CD4-positive, alpha-beta T cell treated with Interleukin-4 for 4 hours (primary cell): Measurements from ENCODE around the gene ASPM.
"Not testable (repeated sequence)": the region's sequence is repeated elsewhere in the genome, so short reads cannot be mapped to it uniquely, and the experiment has no call there.

Experiments used
- DNase-seq: peaks from one replicate; pipeline ENCODE4 v3.0.0-alpha.2; 2020

Gene ASPM

GRCh38 chr1:197141575-197141974 is 4.9 kb downstream of the ASPM start:
- no peak for DNase-seq

- DNase-seq = no peak
Measured at GRCh38 chr1:197140121-197140520, 6.3 kb downstream of the ASPM start.

GRCh38 chr1:197139169-197139568 is 7.3 kb downstream of the ASPM start:
- no peak for DNase-seq

- no peak for DNase-seq
Measured at GRCh38 chr1:197137322-197137721, 9.1 kb downstream of the ASPM start.

GRCh38 chr1:197130677-197131304 is 15.7 kb downstream of the ASPM start:
- no peak for DNase-seq

- no peak for DNase-seq
Measured at GRCh38 chr1:197129698-197130097, 16.8 kb downstream of the ASPM start.

GRCh38 chr1:197127246-197127912 is 19.1 kb downstream of the ASPM start:
- no peak for DNase-seq

- DNase-seq = no peak
Measured at GRCh38 chr1:197126691-197127090, 19.8 kb downstream of the ASPM start.

GRCh38 chr1:197124376-197124775 is 22.1 kb downstream of the ASPM start:
- no peak for DNase-seq

GRCh38 chr1:197116156-197116555 is 30.3 kb downstream of the ASPM start:
- DNase-seq = no peak

- DNase-seq = no peak
Measured at GRCh38 chr1:197106869-197107268, 39.6 kb downstream of the ASPM start.

GRCh38 chr1:197103300-197103699 is 43.2 kb downstream of the ASPM start:
- no peak for DNase-seq

- no peak for DNase-seq
Measured at GRCh38 chr1:197101978-197102377, 44.5 kb downstream of the ASPM start.

GRCh38 chr1:197100677-197101076 is 45.8 kb downstream of the ASPM start:
- DNase-seq = no peak

- no peak for DNase-seq
Measured at GRCh38 chr1:197099444-197099843, 47.0 kb downstream of the ASPM start.

GRCh38 chr1:197096971-197097370 is 49.5 kb downstream of the ASPM start:
- not testable (repeated sequence) for DNase-seq

GRCh38 chr1:197096137-197096536 is 50.3 kb downstream of the ASPM start:
- DNase-seq = no peak

GRCh38 chr1:197093226-197093885 is 53.1 kb downstream of the ASPM start:
- DNase-seq = no peak

GRCh38 chr1:197092491-197093023 is 53.9 kb downstream of the ASPM start:
- DNase-seq = no peak

- no peak for DNase-seq
Measured at GRCh38 chr1:197083474-197083873, 63.0 kb downstream of the ASPM start.

GRCh38 chr1:197081117-197081753 is 65.2 kb downstream of the ASPM start:
- no peak for DNase-seq

GRCh38 chr1:197080323-197080722 is 66.1 kb downstream of the ASPM start:
- no peak for DNase-seq

GRCh38 chr1:197076585-197076984 is 69.9 kb downstream of the ASPM start:
- DNase-seq = no peak

GRCh38 chr1:197073978-197074377 is 72.5 kb downstream of the ASPM start:
- no peak for DNase-seq
